ENCODE results near the gene HOXB2.

HOXB2 gene

DNA sequence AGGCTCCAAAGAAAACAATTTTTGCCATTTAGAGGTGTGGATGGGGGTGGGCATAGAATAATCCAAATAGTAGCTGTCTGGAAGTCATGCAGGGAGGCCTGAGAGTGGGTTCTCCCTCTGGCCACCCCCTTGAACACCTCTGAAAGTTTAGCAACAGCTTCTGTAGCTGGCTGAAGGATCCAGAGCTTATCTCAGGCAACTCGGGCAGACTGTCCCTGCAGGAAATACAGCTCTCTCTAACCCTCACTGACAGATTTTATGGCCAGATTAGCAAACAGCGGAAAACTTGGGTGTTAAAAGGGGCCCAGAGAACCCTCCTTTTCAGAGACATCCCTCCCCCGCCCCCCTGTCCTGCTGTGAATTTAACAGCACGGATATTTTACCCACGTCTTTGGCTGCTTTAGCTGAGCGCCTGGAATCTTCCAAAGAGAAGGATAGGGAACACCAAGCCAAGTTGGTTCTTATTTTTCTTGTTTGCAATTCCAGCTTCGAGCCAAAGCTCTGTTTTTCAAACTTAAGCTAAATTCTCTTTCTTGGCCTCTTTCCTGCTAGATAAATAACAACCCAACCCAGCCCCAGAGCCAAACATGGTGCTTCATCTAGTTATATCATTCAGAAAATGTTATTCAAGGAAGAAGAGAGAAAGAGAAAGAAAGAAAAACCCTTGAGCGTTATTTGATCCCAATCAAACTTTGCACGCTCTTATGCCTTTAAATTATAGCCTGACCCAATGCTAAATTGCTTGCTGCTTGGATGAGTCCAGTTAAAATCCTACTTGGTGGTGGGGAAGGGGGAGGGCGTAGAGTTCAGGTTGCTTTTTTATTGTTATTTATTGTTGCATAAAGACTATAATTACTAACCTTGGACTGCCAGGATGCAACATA is 2.3 kb upstream of the HOXB2 start (continued):
- TF ChIP-seq, protein P1, sequence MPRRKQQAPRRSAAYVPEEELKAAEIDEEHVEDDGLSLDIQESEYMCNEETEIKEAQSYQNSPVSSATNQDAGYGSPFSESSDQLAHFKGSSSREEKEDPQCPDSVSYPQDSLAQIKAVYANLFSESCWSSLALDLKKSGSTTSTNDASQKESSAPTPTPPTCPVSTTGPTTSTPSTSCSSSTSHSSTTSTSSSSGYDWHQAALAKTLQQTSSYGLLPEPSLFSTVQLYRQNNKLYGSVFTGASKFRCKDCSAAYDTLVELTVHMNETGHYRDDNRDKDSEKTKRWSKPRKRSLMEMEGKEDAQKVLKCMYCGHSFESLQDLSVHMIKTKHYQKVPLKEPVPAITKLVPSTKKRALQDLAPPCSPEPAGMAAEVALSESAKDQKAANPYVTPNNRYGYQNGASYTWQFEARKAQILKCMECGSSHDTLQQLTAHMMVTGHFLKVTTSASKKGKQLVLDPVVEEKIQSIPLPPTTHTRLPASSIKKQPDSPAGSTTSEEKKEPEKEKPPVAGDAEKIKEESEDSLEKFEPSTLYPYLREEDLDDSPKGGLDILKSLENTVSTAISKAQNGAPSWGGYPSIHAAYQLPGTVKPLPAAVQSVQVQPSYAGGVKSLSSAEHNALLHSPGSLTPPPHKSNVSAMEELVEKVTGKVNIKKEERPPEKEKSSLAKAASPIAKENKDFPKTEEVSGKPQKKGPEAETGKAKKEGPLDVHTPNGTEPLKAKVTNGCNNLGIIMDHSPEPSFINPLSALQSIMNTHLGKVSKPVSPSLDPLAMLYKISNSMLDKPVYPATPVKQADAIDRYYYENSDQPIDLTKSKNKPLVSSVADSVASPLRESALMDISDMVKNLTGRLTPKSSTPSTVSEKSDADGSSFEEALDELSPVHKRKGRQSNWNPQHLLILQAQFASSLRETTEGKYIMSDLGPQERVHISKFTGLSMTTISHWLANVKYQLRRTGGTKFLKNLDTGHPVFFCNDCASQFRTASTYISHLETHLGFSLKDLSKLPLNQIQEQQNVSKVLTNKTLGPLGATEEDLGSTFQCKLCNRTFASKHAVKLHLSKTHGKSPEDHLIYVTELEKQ (tag by site-specific recombination; IDR thresholded peaks at IDR 0.05; ENCODE audit: borderline replicate concordance), result peak; percentile 67; the same call in 1 of the 2 replicates
- TF ChIP-seq ZNF654 (tag by site-specific recombination; IDR thresholded peaks at IDR 0.05; ENCODE audit: low read depth) (no peak), ZNF433 (tag by site-specific recombination; IDR thresholded peaks at IDR 0.05; ENCODE audit: low read depth) (no peak), GFI1B (tag by site-specific recombination; IDR thresholded peaks at IDR 0.05) (peak; percentile 79), ZNF214 (tag by site-specific recombination; IDR thresholded peaks at IDR 0.05; ENCODE audit: borderline replicate concordance) (no peak), ZNF600 (tag by site-specific recombination; IDR thresholded peaks at IDR 0.05) (peak; percentile 28; the same call in 1 of the 2 replicates), ZNF169 (tag by site-specific recombination; IDR thresholded peaks at IDR 0.05) (no peak), ZIC2 (tag by site-specific recombination; IDR thresholded peaks at IDR 0.05) (peak; percentile 83), ZNF473 (tag by site-specific recombination; IDR thresholded peaks at IDR 0.05) (no peak), ZNF629 (tag by site-specific recombination; IDR thresholded peaks at IDR 0.05) (peak; percentile 38), ZNF785 (tag by site-specific recombination; IDR thresholded peaks at IDR 0.05) (no peak), ZNF223 (tag by site-specific recombination; IDR thresholded peaks at IDR 0.05) (no peak), EGR2 (tag by site-specific recombination; IDR thresholded peaks at IDR 0.05; ENCODE audit: low read depth) (0 out of 2 replicates have a peak, but pooled peaks have one; percentile 29), HOXA7 (CRISPR knock-in tag; IDR thresholded peaks at IDR 0.05; ENCODE audit: borderline replicate concordance) (no peak), ZNF394 (tag by site-specific recombination; IDR thresholded peaks at IDR 0.05; ENCODE audit: borderline replicate concordance) (no peak), ZNF335 (tag by site-specific recombination; conservative IDR thresholded peaks at IDR 0.05) (peak; percentile 55), ZNF707 (tag by site-specific recombination; IDR thresholded peaks at IDR 0.05) (no peak), YY2 (tag by site-specific recombination; IDR thresholded peaks at IDR 0.05) (no peak), GLIS1 (tag by site-specific recombination; IDR thresholded peaks at IDR 0.05) (peak; percentile 62), ZNF248 (tag by site-specific recombination; IDR thresholded peaks at IDR 0.05) (no peak), OSR2 (tag by site-specific recombination; IDR thresholded peaks at IDR 0.05) (peak; percentile 92)
- TF ChIP-seq, protein P2, sequence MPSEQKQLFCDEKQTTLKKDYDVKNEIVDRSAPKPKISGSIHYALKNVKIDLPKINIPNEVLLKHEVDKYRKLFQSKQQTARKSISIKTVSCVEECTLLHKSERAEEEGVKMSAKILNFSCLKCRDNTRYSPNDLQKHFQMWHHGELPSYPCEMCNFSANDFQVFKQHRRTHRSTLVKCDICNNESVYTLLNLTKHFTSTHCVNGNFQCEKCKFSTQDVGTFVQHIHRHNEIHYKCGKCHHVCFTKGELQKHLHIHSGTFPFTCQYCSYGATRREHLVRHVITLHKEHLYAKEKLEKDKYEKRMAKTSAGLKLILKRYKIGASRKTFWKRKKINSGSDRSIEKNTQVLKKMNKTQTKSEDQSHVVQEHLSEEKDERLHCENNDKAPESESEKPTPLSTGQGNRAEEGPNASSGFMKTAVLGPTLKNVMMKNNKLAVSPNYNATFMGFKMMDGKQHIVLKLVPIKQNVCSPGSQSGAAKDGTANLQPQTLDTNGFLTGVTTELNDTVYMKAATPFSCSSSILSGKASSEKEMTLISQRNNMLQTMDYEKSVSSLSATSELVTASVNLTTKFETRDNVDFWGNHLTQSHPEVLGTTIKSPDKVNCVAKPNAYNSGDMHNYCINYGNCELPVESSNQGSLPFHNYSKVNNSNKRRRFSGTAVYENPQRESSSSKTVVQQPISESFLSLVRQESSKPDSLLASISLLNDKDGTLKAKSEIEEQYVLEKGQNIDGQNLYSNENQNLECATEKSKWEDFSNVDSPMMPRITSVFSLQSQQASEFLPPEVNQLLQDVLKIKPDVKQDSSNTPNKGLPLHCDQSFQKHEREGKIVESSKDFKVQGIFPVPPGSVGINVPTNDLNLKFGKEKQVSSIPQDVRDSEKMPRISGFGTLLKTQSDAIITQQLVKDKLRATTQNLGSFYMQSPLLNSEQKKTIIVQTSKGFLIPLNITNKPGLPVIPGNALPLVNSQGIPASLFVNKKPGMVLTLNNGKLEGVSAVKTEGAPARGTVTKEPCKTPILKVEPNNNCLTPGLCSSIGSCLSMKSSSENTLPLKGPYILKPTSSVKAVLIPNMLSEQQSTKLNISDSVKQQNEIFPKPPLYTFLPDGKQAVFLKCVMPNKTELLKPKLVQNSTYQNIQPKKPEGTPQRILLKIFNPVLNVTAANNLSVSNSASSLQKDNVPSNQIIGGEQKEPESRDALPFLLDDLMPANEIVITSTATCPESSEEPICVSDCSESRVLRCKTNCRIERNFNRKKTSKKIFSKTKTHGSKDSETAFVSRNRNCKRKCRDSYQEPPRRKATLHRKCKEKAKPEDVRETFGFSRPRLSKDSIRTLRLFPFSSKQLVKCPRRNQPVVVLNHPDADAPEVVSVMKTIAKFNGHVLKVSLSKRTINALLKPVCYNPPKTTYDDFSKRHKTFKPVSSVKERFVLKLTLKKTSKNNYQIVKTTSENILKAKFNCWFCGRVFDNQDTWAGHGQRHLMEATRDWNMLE (tag by site-specific recombination; conservative IDR thresholded peaks at IDR 0.05; ENCODE audit: low read depth), result no peak
- TF ChIP-seq, protein P3, sequence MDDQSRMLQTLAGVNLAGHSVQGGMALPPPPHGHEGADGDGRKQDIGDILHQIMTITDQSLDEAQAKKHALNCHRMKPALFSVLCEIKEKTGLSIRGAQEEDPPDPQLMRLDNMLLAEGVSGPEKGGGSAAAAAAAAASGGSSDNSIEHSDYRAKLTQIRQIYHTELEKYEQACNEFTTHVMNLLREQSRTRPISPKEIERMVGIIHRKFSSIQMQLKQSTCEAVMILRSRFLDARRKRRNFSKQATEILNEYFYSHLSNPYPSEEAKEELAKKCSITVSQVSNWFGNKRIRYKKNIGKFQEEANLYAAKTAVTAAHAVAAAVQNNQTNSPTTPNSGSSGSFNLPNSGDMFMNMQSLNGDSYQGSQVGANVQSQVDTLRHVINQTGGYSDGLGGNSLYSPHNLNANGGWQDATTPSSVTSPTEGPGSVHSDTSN (CRISPR knock-in tag; IDR thresholded peaks at IDR 0.05), result no peak
- TF ChIP-seq, protein P4, sequence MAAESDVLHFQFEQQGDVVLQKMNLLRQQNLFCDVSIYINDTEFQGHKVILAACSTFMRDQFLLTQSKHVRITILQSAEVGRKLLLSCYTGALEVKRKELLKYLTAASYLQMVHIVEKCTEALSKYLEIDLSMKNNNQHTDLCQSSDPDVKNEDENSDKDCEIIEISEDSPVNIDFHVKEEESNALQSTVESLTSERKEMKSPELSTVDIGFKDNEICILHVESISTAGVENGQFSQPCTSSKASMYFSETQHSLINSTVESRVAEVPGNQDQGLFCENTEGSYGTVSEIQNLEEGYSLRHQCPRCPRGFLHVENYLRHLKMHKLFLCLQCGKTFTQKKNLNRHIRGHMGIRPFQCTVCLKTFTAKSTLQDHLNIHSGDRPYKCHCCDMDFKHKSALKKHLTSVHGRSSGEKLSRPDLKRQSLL (tag by site-specific recombination; IDR thresholded peaks at IDR 0.05), result peak; percentile 67; the same call in 1 of the 2 replicates
- TF ChIP-seq, protein P5, sequence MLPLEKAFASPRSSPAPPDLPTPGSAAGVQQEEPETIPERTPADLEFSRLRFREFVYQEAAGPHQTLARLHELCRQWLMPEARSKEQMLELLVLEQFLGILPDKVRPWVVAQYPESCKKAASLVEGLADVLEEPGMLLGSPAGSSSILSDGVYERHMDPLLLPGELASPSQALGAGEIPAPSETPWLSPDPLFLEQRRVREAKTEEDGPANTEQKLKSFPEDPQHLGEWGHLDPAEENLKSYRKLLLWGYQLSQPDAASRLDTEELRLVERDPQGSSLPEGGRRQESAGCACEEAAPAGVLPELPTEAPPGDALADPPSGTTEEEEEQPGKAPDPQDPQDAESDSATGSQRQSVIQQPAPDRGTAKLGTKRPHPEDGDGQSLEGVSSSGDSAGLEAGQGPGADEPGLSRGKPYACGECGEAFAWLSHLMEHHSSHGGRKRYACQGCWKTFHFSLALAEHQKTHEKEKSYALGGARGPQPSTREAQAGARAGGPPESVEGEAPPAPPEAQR (tag by site-specific recombination; IDR thresholded peaks at IDR 0.05), result no peak
